SIG-M5 (cell line): ENCODE data around the gene TAF4.

Experiments
- DNase-seq: peaks from one replicate; lab custom pipeline; 2025; lab: John Stamatoyannopoulos, UW

TAF4 gene

DNA sequence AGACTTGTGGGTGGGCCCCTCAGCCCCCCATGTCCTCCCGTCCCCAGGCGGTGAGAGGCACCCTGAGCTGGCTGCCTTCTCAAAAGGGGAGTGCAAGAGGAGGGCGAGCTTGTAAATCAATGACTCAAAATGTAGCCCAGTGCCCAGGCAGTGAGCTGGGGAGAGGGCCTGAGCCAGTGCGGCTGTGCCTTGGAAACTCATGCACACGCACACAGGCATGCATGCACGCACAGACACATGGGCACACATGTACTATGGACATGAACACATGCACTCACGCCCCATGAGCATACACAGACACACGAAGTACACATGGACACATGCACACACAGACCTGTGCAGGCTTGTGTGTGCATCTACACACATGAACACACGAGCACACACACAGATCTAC is 133.5 kb downstream of the TAF4 start:
- no peak for DNase-seq

DNA sequence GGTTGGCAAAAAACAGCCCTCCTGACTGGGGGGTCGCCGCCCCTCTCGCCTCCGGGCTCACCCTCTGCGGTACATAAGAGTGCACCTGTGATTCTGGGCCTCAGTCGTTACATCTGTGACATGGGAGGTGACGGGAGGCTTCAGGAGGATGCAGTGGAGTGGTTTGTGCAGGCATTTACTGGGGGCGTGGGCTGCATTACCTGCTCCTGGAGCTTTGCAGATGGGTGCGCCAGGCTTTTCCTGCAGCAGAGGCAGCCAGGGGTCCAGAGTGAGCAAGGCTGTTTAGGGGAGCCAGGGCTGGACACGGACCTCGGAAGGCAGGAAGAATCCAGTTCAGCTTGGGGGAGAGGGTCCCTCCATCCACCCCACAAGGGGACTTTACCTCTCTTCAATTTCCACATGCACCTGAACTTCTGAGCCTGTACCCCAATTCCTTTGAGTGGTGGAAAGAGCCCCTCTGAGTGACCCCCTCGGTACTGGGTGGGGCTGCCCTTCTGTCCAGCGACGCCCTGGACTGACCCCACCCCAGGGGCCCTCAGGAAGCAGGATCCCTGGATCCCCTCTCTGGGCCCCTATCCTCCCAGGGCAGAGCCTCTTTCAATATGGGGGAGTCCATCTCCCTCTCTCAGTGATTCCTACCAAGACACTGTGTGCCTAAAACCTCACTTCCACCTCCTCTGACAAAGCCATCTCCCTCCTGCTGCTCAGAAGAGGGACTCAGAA is 134.0 kb downstream of the TAF4 start:
- no peak for DNase-seq

GRCh38 chr20:61930776-61931475 is 134.8 kb downstream of the TAF4 start:
- DNase-seq: no peak

GRCh38 chr20:61929971-61930666 is 135.6 kb downstream of the TAF4 start:
- no peak for DNase-seq

GRCh38 chr20:61929561-61929960 is 136.1 kb downstream of the TAF4 start:
- no peak for DNase-seq

DNA sequence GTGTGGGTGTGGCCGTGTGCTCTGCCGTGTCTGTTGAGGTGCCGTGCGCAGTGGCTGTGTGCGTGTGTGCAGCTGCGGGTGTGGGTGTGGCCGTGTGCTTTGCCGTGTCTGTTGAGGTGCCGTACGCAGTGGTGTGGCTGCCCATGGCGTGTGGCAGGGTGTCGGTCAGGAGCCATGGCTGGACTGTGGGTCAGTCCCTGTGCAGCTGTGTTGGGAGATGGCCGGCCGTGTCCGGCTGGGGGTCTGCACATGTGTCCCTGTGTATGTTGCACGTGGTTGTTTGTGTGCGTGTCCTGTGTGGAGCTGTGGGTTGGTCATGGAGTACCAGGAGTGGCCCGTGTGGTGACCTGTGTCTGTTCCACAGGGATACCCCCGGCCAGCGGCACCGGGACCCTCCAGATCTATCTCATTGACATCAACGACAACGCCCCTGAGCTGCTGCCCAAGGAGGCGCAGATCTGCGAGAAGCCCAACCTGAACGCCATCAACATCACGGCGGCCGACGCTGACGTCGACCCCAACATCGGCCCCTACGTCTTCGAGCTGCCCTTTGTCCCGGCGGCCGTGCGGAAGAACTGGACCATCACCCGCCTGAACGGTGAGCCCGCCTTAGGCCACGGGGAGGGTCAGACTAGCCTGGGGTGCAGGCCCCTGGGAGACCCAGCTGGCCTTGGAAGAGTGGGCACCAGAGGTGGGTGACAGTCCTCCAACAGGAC is 137.7 kb downstream of the TAF4 start:
- DNase-seq: no peak

GRCh38 chr20:61927193-61927825 is 138.4 kb downstream of the TAF4 start:
- DNase-seq: no peak

DNA sequence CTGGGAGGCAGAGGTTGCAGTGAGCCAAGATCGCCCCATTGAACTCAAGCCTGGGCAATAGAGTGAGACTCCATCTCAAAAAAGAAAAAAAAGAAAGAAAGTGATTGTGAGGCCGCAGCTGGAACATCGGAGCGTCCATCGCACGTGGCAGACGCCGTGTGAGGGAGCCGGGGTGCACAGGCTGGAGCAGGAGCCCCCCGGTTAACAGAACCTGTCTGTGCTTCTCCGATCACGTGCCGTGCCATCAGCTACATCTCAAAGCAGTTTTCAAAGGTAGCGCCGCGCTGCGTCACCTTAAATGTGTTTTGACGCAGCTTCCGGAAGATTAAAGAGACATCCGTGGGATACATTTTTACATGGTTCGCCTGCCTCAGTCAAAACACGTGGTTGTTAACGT is 138.9 kb downstream of the TAF4 start:
- DNase-seq: no peak

- no peak for DNase-seq
Observed at GRCh38 chr20:61926253-61926613, 139.4 kb downstream of the TAF4 start.

- no peak for DNase-seq
Observed at GRCh38 chr20:61925555-61926252, 140.0 kb downstream of the TAF4 start.

DNA sequence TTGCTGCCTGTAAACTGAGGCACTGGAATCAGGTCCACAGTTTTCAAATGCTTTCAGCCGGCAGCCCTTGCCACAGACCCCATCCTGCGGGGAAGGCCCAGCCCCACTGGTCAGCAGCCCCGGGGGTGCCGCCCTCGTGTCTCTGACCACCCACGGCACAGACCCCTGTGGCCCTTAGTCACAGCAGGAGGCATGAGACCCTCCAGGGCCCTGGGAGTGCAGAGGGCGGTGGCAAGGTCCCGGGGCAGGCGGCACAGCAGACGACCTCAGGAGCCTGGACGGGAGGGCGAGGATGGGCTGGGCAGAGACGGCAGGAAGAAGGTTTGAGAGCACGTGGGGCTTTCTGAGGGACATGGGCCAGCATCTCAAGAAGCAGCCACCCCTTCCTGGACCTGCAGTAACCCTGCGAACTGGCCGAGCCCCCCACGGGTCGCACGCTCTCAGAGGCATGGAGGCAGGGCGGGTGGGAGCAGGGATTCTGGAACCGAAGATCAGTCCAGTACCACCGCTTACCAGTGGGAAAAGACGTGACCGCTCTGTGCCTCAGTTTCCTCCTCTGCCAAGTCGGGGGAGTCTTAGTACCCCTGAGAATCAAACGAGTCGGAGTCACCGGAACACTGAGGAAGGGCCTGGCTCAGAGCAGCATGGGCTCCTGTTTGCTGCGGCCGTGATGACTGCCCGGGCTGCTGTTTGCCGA is 140.7 kb downstream of the TAF4 start:
- no peak for DNase-seq
